Activated CD8-positive, alpha-beta memory T cell treated with anti-CD3 and anti-CD28 coated beads, Interleukin-2, amount 50 U/mL, for 4 hours (primary cell): ENCODE results near the gene HSPA5.

Experiments
- DNase-seq: peaks from one replicate; pipeline ENCODE4 v3.0.0-alpha.2; 2020

HSPA5 gene

GRCh38 chr9:125189361-125190289 lies 51.5 kb downstream of the HSPA5 start, which contains the start of gene PPP6C:
TSS of gene PPP6C (minus strand) at chr9:125189803. CDS start at chr9:125189718, 85 bp downstream.
- peak; percentile 98 for DNase-seq

- no peak for DNase-seq
Measured at GRCh38 chr9:125189011-125189360, 52.2 kb downstream of the HSPA5 start.
